A673 (cell line): ENCODE results near the gene ENO3.
"Not testable (repeated sequence)": the region's sequence is repeated elsewhere in the genome, so short reads cannot be mapped to it uniquely, and the experiment has no call there.

Experiments used
- CTCF ChIP-seq: fragments of 300-800, 200-600 bp; sonication (generic); conservative IDR thresholded peaks from 2 replicates; pipeline ENCODE4 v1.5.1; 2017; ENCODE audit warnings: low read depth, mild to moderate bottlenecking, antibody characterized with exemption, low read length, moderate library complexity, mixed read lengths
- EZH2 ChIP-seq: fragments of 200-600 bp; sonication (generic); IDR thresholded peaks from 2 replicates; pipeline ENCODE4 v1.6.1; 2017; ENCODE audit warnings: borderline replicate concordance, low read depth, mild to moderate bottlenecking, mixed read lengths, antibody characterized with exemption, low read length; ENCODE audit not compliant: poor library complexity, severe bottlenecking

- not testable (repeated sequence) for TF ChIP-seq CTCF, EZH2
Measured at GRCh38 chr17:4914551-4914950, 36.4 kb upstream of the ENO3 start.
